ENCODE results near the gene AQP7. TPM values are rescaled to one million over a fixed set of nuclear protein-coding genes. Genes with fewer than 3 reads are reported as not detected.

The AQP7 gene
- total and polyA plus RNA-seq, 4 donors = 4.8 to 22.3 (median 14.5) TPM

DNA sequence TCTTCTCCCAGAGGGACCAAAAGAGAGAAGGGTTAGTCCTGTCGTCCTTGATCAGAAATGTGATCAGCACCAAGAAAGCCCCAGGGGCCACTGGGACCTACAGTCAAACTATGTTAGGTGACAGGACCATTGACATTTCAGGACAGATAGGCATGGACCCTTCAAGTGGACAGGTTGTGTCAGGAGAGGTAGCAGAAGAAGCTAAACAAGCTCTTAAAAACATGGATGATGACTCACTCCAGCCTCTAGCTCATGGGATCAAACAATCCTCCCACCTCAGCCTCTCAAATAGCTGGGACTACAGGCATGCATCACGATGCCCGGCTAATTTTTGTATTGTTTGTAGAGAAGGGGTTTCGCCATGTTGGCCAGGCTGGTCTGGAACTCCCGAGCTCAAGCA, 47.3 kb upstream of the AQP7 start:
- 95% methylated on average over 5 of the region's 5 CpGs for WGBS
- TF ChIP-seq, protein P1, sequence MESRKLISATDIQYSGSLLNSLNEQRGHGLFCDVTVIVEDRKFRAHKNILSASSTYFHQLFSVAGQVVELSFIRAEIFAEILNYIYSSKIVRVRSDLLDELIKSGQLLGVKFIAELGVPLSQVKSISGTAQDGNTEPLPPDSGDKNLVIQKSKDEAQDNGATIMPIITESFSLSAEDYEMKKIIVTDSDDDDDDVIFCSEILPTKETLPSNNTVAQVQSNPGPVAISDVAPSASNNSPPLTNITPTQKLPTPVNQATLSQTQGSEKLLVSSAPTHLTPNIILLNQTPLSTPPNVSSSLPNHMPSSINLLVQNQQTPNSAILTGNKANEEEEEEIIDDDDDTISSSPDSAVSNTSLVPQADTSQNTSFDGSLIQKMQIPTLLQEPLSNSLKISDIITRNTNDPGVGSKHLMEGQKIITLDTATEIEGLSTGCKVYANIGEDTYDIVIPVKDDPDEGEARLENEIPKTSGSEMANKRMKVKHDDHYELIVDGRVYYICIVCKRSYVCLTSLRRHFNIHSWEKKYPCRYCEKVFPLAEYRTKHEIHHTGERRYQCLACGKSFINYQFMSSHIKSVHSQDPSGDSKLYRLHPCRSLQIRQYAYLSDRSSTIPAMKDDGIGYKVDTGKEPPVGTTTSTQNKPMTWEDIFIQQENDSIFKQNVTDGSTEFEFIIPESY (IDR thresholded peaks at IDR 0.05) = no peak
- TF ChIP-seq YY1 (IDR thresholded peaks at IDR 0.05) = no peak
- TF ChIP-seq TAF1 (conservative IDR thresholded peaks at IDR 0.05) = no peak
- TF ChIP-seq EGR1 (IDR thresholded peaks at IDR 0.05; ENCODE audit: low read depth in 2 of 2) = no peak
- TF ChIP-seq, protein P2, sequence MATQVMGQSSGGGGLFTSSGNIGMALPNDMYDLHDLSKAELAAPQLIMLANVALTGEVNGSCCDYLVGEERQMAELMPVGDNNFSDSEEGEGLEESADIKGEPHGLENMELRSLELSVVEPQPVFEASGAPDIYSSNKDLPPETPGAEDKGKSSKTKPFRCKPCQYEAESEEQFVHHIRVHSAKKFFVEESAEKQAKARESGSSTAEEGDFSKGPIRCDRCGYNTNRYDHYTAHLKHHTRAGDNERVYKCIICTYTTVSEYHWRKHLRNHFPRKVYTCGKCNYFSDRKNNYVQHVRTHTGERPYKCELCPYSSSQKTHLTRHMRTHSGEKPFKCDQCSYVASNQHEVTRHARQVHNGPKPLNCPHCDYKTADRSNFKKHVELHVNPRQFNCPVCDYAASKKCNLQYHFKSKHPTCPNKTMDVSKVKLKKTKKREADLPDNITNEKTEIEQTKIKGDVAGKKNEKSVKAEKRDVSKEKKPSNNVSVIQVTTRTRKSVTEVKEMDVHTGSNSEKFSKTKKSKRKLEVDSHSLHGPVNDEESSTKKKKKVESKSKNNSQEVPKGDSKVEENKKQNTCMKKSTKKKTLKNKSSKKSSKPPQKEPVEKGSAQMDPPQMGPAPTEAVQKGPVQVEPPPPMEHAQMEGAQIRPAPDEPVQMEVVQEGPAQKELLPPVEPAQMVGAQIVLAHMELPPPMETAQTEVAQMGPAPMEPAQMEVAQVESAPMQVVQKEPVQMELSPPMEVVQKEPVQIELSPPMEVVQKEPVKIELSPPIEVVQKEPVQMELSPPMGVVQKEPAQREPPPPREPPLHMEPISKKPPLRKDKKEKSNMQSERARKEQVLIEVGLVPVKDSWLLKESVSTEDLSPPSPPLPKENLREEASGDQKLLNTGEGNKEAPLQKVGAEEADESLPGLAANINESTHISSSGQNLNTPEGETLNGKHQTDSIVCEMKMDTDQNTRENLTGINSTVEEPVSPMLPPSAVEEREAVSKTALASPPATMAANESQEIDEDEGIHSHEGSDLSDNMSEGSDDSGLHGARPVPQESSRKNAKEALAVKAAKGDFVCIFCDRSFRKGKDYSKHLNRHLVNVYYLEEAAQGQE (IDR thresholded peaks at IDR 0.05) = no peak
- TF ChIP-seq RAD21 (IDR thresholded peaks at IDR 0.05) = no peak
- no peak for TF ChIP-seq FOXA1 (IDR thresholded peaks at IDR 0.05)
- TF ChIP-seq, protein P3, sequence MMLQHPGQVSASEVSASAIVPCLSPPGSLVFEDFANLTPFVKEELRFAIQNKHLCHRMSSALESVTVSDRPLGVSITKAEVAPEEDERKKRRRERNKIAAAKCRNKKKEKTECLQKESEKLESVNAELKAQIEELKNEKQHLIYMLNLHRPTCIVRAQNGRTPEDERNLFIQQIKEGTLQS (IDR thresholded peaks at IDR 0.05) = no peak
- TF ChIP-seq GABPA (IDR thresholded peaks at IDR 0.05 in 1 of 2, conservative IDR thresholded peaks at IDR 0.05 in 1 of 2) = no peak
- TF ChIP-seq, protein P4, sequence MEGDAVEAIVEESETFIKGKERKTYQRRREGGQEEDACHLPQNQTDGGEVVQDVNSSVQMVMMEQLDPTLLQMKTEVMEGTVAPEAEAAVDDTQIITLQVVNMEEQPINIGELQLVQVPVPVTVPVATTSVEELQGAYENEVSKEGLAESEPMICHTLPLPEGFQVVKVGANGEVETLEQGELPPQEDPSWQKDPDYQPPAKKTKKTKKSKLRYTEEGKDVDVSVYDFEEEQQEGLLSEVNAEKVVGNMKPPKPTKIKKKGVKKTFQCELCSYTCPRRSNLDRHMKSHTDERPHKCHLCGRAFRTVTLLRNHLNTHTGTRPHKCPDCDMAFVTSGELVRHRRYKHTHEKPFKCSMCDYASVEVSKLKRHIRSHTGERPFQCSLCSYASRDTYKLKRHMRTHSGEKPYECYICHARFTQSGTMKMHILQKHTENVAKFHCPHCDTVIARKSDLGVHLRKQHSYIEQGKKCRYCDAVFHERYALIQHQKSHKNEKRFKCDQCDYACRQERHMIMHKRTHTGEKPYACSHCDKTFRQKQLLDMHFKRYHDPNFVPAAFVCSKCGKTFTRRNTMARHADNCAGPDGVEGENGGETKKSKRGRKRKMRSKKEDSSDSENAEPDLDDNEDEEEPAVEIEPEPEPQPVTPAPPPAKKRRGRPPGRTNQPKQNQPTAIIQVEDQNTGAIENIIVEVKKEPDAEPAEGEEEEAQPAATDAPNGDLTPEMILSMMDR (IDR thresholded peaks at IDR 0.05; ENCODE audit: low read depth, low read length, missing input control) = no peak
- TF ChIP-seq HNF4A (conservative IDR thresholded peaks at IDR 0.05) = no peak
- no peak for TF ChIP-seq NR2F2 (IDR thresholded peaks at IDR 0.05)
- no peak for TF ChIP-seq RXRA (IDR thresholded peaks at IDR 0.05)
- no peak for TF ChIP-seq FOXA2 (IDR thresholded peaks at IDR 0.05)
- no peak for TF ChIP-seq SP1 (IDR thresholded peaks at IDR 0.05)
- TF ChIP-seq, protein P5, sequence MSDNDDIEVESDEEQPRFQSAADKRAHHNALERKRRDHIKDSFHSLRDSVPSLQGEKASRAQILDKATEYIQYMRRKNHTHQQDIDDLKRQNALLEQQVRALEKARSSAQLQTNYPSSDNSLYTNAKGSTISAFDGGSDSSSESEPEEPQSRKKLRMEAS (IDR thresholded peaks at IDR 0.05) = no peak
- Histone ChIP-seq H3K9me3 (ENCODE audit: control insufficient read depth in 4 of 4, low read length in 3 of 4) (no peaks in the 10 kb centered on the region), H3K9ac (ENCODE audit: low read depth in 1 of 2, low read length in 2 of 2) (no peak overlapping the region), H3K27me3 (ENCODE audit: control insufficient read depth in 4 of 4, insufficient read depth in 4 of 4, low read length in 3 of 4) (no peaks in the 10 kb centered on the region), H3K36me3 (ENCODE audit: control insufficient read depth in 4 of 4, insufficient read depth in 3 of 4, low read depth in 1 of 4, low read length in 3 of 4) (no peaks in the 10 kb centered on the region), H3K4me1 (ENCODE audit: control insufficient read depth in 4 of 4, insufficient read depth in 4 of 4, low read length in 3 of 4) (peaks cover 4 to 38% (median 20%) of the 10 kb centered on the region in 4 donors), H3K4me3 (ENCODE audit: low read depth in 1 of 3, low read length in 3 of 3) (no peak overlapping the region), H3K27ac (ENCODE audit: low read depth in 1 of 2, low read length in 2 of 2) (no peak overlapping the region)
- no peak for DNase-seq (ENCODE audit: low spot score)

Data from liver (tissue), 9 donors.